Spleen (tissue), 11 donors: Measurements from ENCODE around the gene FTO. TPM values are rescaled to one million over a fixed set of nuclear protein-coding genes. Genes with fewer than 3 reads are reported as not detected.

Experiments
- DNase-seq: peaks from one replicate; pipeline ENCODE4 v3.0.0-alpha.2; 2020
- H3K27ac ChIP-seq, 8 donors: fragments of 200-600 bp; sonication (generic) in 7 of 8; 1 replicate in 4 of 8; 2 replicates in 4 of 8; pipeline versions ENCODE4 v1.5.0 to v1.8.0; 2016 to 2021; ENCODE audit warnings: inconsistent platforms in 4 of 8, mild to moderate bottlenecking in 4 of 8, moderate library complexity in 1 of 8
- H3K27me3 ChIP-seq, 7 donors: fragments of 200-600 bp; sonication (generic) in 6 of 7; replicated peaks in 1 of 7; 1 replicate in 4 of 7; 2 replicates in 3 of 7; pipeline versions ENCODE4 v1.5.0 to v1.8.0; 2016 to 2021; ENCODE audit warnings: inconsistent platforms in 3 of 7, mild to moderate bottlenecking in 1 of 7
- H3K36me3 ChIP-seq, 6 donors: fragments of 200-600 bp; sonication (generic) in 5 of 6; 1 replicate in 4 of 6; 2 replicates in 2 of 6; pipeline versions ENCODE4 v1.5.0 to v1.8.0; 2016 to 2021; ENCODE audit warnings: inconsistent platforms in 2 of 6
- H3K4me1 ChIP-seq, 6 donors: fragments of 200-600 bp; sonication (generic) in 5 of 6; 1 replicate in 3 of 6; 2 replicates in 3 of 6; pipeline versions ENCODE4 v1.5.0 to v1.8.0; 2016 to 2021; ENCODE audit warnings: inconsistent platforms in 3 of 6
- H3K4me3 ChIP-seq, 8 donors: fragments of 200-600 bp; sonication (generic) in 7 of 8; 1 replicate in 4 of 8; 2 replicates in 4 of 8; pipeline versions ENCODE4 v1.5.0 to v1.8.0; 2016 to 2021; ENCODE audit warnings: inconsistent platforms in 4 of 8, mild to moderate bottlenecking in 4 of 8, moderate library complexity in 2 of 8
- H3K9me3 ChIP-seq, 8 donors: fragments of 200-600 bp; sonication (generic) in 7 of 8; 1 replicate in 4 of 8; 2 replicates in 4 of 8; pipeline versions ENCODE4 v1.5.0 to v1.8.0; 2016 to 2021; ENCODE audit warnings: inconsistent platforms in 4 of 8
- CTCF ChIP-seq, 11 experiments: fragments of 200-600 bp in 7 of 11; fragments of 450-650 bp in 4 of 11; sonication (generic) in 4 of 11; IDR thresholded peaks in 8 of 11; conservative IDR thresholded peaks in 3 of 11; 1 replicate in 7 of 11; 2 replicates in 4 of 11; pipeline versions ENCODE4 v1.4.0 to v1.8.0; 2016 to 2021; ENCODE audit warnings: antibody characterized with exemption in 11 of 11, inconsistent platforms in 4 of 11, mild to moderate bottlenecking in 1 of 11
- POLR2A ChIP-seq, 3 donors: fragments of 450-650 bp; IDR thresholded peaks; one replicate each; pipeline ENCODE4 v1.5.1; 2017; ENCODE audit warnings: antibody characterized with exemption in 3 of 3, mild to moderate bottlenecking in 1 of 3
- POLR2AphosphoS5 ChIP-seq, 3 donors: sonication (generic); formaldehyde crosslinking; IDR thresholded peaks; one replicate each; pipeline ENCODE4 v1.5.1; 2017; ENCODE audit warnings: antibody characterized with exemption in 3 of 3
- WGBS, 5 donors: extraction: QIAGEN DNeasy Blood & Tissue Kit in 3 of 5; methylation state at CpG; one replicate each; pipeline versions ENCODE4 v1.1.5 to v1.1.7; 2013 to 2018; 5-methylcytosine and 5-hydroxymethylcytosine counted together
- intact Hi-C: fragments of 100-400 bp; cut with DNase I; formaldehyde crosslinking; loops from one replicate; pipeline ENCODE4 v1.15.0; 2023; ENCODE audit warnings: low total_unique reads
- polyA plus RNA-seq, 3 donors: library from polyadenylated mRNA; stranded (reverse); fragments of 200-250 nt; gene quantifications; one replicate each; pipeline ENCODE4 v1.2.1, GENCODE V29; 2013
- total RNA-seq, 7 donors: library from RNA; depleted of rRNA in 3 of 7; stranded (reverse); fragments of >200 nt in 3 of 7; fragmentation: NEBNext Ultra II Directional in 4 of 7; extraction: Animal tissue kit (Norgen Biotek cat#: 25700) in 4 of 7; gene quantifications; one replicate each; pipeline versions ENCODE4 v1.1.0 to v1.2.1, GENCODE V29; 2016 to 2021
- donor health status: healthy with polysubstance abuse.
- donor health status: DM: no; HTN: no; CAD: no; lungs with moderate emphysema.
- donor health status: DM: no; HTN: no; CAD: no.
- donor health status: Bipolar disorder and iron deficiency.
- donor health status: healthy.
- donor health status: DM: no; HTN: no; CAD: no.
- donor health status: DM: yes; HTN: yes; CAD: no.

The FTO gene
- total and polyA plus RNA-seq, 10 donors = 6.8 to 89.8 (median 68.4) TPM

GRCh38 chr16:54173490-54173889 lies 469.5 kb downstream of the FTO start:
- no peak for DNase-seq
- no peaks in the 10 kb centered on the region for H3K9me3 ChIP-seq
- H3K4me3 ChIP-seq = no peak overlapping the region
- no peaks in the 10 kb centered on the region for H3K36me3 ChIP-seq
- peaks cover 0 to 14% (median 0%) of the 10 kb centered on the region in 6 donors for H3K4me1 ChIP-seq
- WGBS, 5 donors = 66 to 77% (median 69%) methylated on average over 8 of the region's 8 CpGs
- H3K27me3 ChIP-seq = peaks cover 0 to 45% (median 0%) of the 10 kb centered on the region in 7 donors
- H3K27ac ChIP-seq = no peak overlapping the region
- TF ChIP-seq POLR2A (IDR thresholded peaks at IDR 0.05) (no peak), POLR2AphosphoS5 (IDR thresholded peaks at IDR 0.05) (no peak), CTCF (IDR thresholded peaks at IDR 0.05 in 8 of 11, conservative IDR thresholded peaks at IDR 0.05 in 3 of 11) (no peak)
- intact Hi-C loops = no loop called here

GRCh38 chr16:54174201-54174600 lies 470.2 kb downstream of the FTO start:
- no peak for DNase-seq
- Histone ChIP-seq H3K27ac (no peak overlapping the region), H3K27me3 (peaks cover 0 to 45% (median 0%) of the 10 kb centered on the region in 7 donors), H3K4me1 (peaks cover 0 to 14% (median 0%) of the 10 kb centered on the region in 6 donors), H3K36me3 (no peaks in the 10 kb centered on the region), H3K9me3 (no peaks in the 10 kb centered on the region), H3K4me3 (no peak overlapping the region)
- intact Hi-C loops = no loop called here
- no peak for TF ChIP-seq CTCF (IDR thresholded peaks at IDR 0.05 in 8 of 11, conservative IDR thresholded peaks at IDR 0.05 in 3 of 11)
- TF ChIP-seq POLR2A (IDR thresholded peaks at IDR 0.05) = no peak
- TF ChIP-seq POLR2AphosphoS5 (IDR thresholded peaks at IDR 0.05) = no peak
- 44 to 60% (median 49%) methylated on average over 3 to 5 of the region's 5 CpGs for WGBS, 5 donors

GRCh38 chr16:54174750-54175149 lies 470.8 kb downstream of the FTO start:
- no peak overlapping the region for H3K4me3 ChIP-seq
- H3K27me3 ChIP-seq = peaks cover 0 to 45% (median 0%) of the 10 kb centered on the region in 7 donors
- no peaks in the 10 kb centered on the region for H3K9me3 ChIP-seq
- no peak overlapping the region for H3K27ac ChIP-seq
- TF ChIP-seq POLR2A (IDR thresholded peaks at IDR 0.05) (no peak), POLR2AphosphoS5 (IDR thresholded peaks at IDR 0.05) (no peak), CTCF (IDR thresholded peaks at IDR 0.05 in 8 of 11, conservative IDR thresholded peaks at IDR 0.05 in 3 of 11) (no peak)
- no peaks in the 10 kb centered on the region for H3K36me3 ChIP-seq
- intact Hi-C loops = no loop called here
- DNase-seq = no peak
- peaks cover 0 to 14% (median 0%) of the 10 kb centered on the region in 6 donors for H3K4me1 ChIP-seq

GRCh38 chr16:54175169-54175551 lies 471.2 kb downstream of the FTO start:
- TF ChIP-seq POLR2AphosphoS5 (IDR thresholded peaks at IDR 0.05) (no peak), POLR2A (IDR thresholded peaks at IDR 0.05) (no peak), CTCF (IDR thresholded peaks at IDR 0.05 in 8 of 11, conservative IDR thresholded peaks at IDR 0.05 in 3 of 11) (no peak)
- 70 to 82% (median 76%) methylated on average over 9 of the region's 9 CpGs for WGBS, 5 donors
- no peaks in the 10 kb centered on the region for H3K36me3 ChIP-seq
- H3K4me3 ChIP-seq = no peak overlapping the region
- no peaks in the 10 kb centered on the region for H3K9me3 ChIP-seq
- no peak for DNase-seq
- H3K4me1 ChIP-seq = peaks cover 0 to 14% (median 0%) of the 10 kb centered on the region in 6 donors
- no peak overlapping the region for H3K27ac ChIP-seq
- peaks cover 0 to 45% (median 0%) of the 10 kb centered on the region in 7 donors for H3K27me3 ChIP-seq
- intact Hi-C loops = no loop called here
